Stimulated activated CD4-positive, alpha-beta T cell treated with anti-CD3 and anti-CD28 coated beads, Interleukin-1b, Interleukin-23, amount 100 ng/mL, for 24 hours (primary cell): ENCODE data around the gene DGKI.

ENCODE experiments used
- DNase-seq, 4 experiments: peaks; one replicate each; pipeline ENCODE4 v3.0.0-alpha.2; 2020; ENCODE audit warnings: low read depth in 4 of 4, low spot score in 1 of 4

DGKI gene

DNA sequence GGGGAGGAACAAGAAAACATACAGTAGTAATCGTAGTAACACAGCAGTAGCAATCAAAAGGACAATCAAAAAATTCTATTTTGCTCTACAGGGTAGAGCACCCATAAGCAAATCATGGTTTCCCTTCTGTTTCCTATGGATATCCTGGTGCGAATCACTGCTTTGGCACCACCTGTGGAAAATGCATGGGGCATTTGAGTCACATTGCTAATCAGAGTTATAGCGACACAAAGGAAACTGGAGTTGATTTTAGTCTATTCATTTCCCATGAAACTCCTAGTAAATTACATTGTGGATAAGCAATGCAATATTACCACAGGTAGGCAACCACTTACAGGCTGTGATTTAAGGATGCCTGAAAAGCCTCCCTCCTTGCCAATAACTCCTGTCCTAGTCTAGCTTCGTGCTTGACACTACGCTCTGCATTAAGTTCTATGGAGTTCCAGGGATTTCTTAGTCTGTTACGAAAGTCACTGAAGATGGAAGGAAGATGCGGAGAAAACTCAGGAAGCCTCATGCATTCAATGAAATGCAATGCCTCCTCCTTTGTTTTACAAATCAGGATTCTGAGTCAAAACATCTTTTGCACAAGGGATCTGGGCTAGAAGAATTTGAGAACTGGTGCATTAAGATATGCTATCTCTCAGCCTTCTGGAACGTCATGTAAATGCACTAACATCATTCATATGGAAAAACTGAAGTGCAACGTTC lies 188.4 kb downstream of the DGKI start:
- no peak for DNase-seq

DNA sequence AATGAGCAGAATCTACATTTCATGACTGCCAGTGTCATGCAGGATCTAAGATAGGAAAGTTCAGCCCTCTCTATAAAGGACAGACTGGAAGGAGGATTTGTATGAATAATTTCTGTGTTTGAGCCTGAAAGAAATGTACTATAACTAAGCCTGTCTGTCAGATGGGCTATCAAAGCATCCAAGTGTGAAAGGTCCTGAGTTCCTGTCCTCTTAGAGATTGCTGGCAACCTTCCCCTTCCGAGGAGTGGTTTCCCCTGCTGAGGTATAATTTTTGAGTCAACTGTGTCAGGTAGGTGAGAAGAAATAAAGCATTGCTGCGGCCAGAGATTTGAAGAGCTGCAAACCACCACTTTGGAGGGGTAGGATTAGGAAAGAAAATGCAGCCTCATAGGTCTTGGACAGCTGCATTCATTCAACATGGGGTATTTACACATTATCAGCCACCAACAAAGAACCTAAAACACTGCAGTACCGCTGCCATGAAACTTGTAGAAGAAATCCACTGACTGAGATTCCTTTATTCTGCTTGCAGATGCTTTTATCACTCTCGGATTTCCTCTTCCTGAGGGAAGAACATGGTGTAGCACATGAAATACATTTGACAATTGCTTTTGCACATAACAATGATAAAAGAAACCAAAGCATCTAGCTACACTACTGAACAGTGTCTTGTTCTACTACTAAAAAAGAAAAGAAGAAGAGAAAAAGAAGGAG lies 189.1 kb downstream of the DGKI start:
- DNase-seq, result no peak

DNA sequence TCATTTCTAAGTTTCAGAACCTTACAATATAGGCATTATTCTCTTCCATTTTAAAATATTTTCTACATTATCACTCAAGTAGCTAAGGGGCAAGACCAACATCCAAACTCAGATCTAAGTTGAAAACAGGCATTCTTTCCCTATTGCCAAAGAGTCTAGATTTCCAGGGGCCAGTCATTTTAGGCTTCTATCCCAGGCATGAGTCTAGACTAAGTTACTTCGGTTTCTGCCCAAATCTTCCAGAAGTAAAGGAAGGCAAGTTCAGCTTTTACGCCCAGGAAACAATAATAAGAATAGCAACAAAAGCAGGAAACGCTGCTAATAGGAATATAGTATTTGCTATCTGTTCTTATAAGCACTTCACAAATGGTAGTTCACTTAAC lies 189.9 kb downstream of the DGKI start:
- no peak for DNase-seq

DNA sequence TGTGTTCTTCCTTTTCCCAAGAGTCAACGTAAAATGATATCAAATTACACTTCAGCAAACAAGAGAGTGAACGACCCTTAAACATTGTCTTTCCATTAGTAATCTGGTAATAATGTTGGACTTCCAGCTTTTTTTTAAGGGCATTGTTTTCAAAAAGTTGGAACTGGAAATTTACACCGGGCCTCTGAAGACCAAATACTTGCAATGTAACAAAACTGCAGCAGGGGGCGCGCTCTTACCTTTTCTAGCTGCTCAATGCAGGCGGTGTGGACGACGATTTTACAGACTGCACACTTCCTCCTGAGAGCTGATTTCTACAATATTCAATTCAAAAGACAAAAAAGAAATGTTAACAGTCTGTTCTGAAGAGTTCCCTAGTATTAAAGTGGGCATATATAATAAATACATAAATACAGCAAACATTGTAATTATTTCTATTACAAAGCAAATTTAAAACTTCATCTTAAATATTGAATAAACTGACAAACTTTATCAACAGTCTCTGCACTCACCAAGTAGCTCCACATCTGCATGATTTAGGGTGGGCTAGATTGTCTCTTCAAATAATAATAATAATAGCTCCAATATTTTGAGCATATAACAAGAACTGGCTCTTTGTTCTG lies 190.4 kb downstream of the DGKI start:
- peak; percentile 18 to 60 (median 44) for DNase-seq

DNA sequence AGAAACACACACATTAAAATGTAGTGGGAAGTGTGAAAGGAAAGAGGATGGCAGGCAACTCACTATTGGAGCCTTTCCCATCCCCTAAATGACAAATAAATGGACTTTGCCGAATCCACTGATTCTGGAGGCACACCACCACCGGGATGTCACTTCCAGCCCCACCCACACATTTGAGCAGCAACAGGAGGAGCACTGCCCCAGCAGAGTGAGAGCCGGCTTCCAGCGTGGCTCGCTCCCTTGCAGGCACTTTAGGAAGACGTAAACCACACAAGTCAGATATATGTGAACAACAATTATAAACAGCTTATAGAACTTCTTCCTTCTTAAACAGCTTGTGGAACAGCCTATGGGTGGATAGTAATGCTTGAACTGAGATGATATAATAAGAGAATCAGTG lies 191.0 kb downstream of the DGKI start:
- DNase-seq, result no peak

DNA sequence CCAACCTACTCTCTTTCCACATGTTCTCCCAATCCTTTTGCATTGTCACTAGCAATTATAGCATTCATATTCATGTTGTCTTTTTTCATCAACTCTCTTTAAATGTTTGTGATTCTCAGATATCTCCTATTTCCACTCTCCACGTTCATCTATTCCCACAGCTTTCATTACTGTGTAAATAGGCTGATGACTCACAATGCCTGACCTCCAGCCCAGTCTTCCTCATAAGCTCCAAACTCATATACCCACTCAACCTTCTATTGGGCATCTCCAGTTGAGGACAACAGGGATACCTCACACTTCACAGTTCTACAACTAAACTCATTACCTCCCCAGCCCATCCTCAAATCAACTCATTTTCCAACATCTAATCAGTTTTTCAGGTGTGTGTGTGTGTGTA lies 194.1 kb downstream of the DGKI start:
- no peak for DNase-seq

DNA sequence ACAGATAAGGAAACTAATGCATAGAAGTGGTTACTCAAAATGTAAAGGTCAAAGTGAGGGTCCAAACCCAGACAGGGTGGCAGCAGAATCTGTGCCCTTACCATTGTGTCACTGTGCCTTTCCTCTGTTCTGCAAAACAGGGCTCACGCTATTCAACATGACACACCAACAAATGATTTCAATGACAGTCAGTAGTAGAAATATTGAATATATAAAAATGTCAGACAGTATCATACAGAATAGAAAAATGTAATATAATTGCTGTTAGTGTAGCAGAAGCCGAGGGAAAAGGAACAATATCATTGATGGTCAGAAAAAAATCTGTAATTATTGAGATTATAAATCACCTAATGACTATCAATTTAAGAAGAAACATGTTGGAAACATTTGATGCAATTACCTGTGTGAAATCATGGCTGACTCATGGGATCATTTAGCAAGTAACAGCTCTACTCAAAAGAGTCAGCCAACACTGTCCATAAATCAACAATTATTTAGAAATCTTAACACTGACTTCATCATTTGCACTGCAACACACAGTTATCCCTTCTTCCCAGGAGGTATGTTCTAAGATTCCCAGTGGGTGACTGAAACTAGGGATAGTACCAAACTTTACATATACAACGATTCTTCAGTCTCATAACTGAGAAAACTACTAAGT lies 198.7 kb downstream of the DGKI start:
- DNase-seq, result no peak

DNA sequence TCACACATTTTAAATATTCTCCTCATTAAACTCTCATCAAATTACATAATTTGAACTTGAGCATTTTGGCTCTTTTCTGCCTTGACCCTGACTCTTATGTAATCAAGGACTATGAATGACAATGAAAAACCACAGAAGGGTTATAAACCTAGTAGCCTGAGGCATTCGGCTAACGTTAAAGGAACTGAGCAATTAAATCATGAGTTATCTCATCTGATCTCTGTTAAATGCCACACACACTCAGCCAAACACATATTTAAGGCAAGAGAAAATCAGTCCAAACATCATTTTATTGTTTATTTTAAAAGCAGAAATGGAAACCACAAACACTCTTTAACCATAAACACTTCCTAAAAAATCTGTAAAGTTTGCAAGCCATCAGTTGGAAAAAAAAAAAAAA lies 204.3 kb downstream of the DGKI start:
- no peak for DNase-seq

DNA sequence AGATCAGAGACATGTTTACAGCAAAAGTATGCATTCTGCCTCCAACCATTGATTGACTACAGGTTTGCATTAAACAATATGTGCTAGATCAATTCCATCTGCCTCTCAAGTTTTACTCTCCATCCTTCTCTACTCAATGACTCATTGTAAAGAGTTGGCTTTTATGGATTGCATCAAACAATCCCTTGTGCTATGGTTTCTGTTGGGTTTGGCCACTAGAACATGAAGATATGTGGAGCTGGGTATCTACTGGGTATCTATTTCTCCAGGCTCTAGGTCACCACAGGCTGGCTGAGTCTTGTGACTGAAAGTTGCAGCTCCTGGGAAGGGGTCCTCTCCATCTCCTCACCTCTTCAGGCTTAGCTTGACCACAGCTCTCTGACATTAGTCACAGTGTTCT lies 204.7 kb downstream of the DGKI start:
- DNase-seq, result no peak

DNA sequence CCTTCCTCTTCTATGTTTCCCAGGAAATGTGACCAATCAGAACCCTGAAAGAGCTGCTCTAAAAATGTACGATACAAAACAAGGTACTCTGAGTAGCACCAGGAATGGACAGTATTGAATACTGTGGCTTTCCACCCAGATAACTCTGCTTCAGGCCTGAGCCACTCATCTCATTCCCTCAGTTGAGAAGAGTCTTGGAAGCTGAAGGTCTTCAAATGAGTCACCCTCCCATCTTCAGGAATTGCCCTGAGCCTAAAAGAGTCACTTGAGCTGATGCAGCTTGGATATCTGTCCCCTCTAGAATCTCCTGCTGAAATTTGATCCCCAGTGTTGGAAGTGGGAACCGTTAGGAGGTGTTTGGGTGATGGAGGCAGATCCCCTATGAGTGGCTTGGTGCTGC lies 210.4 kb downstream of the DGKI start:
- DNase-seq, result no peak

DNA sequence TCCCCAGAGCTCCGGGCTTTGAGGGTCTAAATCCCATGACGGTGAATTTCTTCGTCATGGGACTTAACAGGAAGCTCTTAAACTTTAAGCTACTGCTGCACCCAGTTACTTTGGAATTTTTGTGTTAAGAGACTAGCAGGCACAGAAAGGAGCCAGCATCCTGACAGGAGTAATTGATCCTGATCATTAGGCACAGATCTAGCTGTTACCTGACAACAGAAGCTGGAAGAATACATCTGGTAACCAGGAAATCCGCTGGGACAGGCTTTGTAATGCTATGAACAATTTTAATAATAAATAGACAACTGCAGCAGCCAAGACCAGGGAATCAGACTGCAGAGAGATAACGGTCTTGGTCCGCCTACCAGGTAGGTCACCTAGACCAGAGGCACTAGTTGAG lies 210.9 kb downstream of the DGKI start:
- DNase-seq, result no peak

DNA sequence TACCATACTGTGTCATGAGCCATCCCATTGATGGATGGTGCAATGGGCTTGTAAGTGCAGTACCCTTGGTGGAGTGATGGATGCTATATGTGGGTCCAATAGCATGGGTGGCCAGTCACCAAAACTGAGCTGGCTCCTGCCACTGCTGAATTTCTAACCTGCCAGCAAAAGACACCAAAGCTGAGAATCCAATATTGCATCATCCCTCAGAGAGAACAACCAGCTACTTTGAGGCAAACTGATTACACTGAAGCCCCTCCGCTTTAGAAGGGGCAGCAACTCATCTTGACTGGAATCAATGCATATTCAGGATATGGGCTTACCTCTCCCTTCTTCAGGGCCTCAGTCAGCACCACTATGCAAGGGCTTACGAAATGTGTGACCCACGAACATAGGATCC lies 211.6 kb downstream of the DGKI start:
- no peak for DNase-seq

DNA sequence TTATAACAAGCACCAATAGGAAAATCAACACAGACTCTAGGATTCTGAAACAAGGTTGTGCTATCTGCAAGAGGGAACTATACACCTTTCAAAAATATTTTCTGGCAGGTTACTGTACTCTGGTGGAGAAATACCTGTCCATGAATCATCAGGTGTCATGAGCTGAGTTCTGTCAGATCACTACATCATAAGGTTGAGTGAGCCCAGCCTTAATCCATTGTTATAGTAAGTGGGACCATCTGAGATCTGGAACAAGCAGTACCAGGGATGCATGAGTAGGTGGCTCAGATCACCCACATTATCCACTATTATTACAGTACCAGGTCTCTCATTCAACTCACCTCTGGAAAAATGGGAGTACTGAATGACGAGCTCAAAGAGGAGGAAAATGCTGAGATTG lies 212.4 kb downstream of the DGKI start:
- no peak for DNase-seq

DNA sequence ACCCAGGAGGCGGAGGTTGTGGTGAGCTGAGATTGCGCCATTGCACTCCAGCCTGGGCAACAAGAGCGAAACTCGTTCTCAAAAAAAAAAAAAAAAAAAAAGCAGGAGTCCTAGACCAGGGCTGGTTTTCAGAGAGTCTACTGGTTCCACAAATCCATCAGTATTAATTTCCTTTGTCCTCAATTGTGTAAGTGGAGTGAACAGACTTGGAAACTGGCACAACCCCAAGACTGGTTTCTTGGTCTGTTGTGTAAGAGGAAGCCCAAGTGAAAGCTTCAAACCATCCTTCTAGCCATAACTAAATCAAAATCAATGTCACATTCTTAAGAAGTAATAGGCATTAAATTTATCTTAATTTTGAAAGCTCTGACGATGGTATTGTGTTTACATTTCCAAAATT lies 213.6 kb downstream of the DGKI start:
- DNase-seq, result no peak

DNA sequence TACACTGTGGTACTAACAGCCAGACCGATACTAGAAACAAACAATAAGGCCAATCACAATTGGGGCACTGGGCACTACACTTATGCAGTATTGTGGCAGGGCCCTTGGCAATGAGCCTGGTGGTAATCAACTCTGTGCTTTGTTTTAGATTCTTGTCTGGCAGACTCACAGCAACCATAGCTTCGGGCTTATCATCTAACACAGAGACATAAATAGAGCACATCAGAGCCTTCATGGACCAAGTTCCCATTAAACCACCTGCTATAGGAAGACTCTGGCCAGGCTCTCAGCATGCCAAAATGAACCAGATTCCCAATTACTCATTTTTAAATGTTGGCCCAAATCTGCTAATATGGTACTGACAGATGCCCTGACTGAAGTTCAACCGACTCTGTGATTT lies 218.6 kb downstream of the DGKI start:
- no peak for DNase-seq

DNA sequence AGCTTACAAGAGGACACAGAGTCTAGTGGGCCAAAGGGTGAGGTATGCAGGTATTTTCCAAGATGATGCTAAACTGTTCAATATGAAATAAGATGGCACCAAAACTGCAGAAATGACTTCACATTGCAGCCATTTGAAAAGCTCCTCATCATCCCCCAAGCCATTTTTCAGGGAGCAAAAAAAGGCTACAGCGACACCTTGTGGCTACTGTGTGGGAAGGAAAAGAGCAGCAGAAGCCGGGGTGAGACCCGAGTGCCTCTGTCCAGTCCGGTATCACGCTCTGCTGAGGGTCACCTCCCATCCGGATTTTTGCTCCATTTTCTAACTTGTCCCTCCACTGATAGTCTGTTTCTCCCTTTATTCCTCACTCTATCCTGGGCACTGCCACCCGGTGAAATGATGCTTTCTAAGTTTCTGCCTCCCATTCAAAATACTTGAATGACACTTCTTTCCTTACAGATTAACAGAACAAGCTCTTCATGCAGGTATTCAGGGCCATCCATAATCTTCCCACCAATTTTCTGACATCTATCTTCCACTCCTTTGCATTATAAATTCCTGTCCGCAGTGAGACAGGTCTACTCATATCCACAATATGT lies 220.2 kb downstream of the DGKI start:
- peak in 2 of 4 experiments; percentile 7 for DNase-seq

DNA sequence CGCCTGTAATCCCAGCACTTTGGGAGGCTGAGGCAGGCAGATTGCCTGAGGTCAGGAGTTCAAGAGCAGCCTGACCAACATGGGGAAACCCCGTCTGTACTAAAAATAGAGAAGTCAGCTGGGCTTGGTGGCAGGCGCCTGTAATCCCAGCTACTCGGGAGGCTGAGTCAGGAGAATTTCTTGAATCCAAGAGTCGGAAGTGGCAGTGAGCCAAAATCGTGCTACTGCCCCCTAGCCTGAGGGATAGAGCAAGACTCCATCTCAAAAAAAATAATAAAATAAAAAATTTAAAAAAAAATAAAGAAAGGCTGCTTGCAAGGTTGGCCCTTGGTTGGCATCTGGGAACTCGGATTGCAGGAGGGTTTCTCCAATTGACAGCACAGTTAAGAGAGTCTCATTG lies 221.6 kb downstream of the DGKI start:
- DNase-seq, result no peak

DNA sequence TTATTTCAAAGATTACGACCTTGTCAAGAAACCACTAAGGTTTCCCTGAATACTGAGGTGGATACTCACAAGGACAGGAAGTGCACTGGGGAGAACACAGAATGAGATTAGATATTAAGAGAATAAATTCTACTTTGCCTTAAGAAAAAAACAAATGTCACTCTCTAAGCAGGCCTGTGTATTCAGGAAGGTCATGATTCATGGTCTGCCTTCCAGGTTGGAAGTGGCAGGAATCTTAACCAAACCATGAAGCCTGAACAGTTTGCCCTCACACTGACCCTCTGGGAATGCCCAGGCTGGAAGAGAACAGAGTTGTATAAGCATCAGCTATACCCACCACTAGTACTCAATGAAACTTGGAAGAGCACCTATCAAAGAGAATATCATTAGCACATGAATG lies 227.6 kb downstream of the DGKI start:
- no peak for DNase-seq

DNA sequence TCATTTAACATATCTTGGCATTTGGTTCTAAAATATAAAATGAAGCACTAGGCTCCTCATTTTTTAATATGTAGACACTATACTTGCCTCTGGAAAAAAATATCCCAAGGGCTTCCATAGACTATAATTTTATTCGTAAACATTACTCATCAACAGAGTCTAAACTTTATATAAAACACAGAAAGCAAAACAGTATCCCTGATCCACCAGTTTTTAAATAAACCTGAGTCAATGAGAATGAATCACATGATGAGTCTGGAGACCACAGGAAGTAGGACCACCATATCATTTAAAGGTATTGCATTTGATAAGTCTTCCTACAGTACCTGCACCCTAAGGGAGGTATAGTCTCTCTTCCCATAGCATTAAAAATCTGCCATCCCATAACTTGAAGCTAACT lies 228.0 kb downstream of the DGKI start:
- no peak for DNase-seq

DNA sequence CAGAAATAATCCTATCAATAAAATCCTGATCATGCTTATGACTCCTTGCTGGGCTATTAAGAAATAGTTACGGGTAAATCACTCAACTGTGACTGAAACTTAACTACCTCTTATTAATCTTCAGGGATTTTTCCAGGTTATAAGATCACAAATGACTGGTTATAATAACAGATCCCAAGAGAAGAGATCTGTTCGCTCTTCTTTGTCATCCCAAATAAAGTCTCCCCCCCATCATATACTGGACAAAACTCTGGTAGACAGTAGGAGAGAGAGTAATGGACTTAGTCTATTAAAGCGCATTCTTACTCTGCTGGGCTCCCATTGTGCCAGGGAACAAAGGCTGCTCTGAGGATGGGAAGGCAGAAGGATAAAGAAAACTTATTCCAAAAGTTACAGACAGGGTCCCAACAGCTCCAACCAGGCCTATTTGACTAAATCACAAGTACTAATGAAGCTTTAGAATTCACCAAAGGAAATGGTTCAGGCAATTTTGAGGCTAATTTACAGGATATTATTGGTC lies 233.7 kb downstream of the DGKI start:
- no peak for DNase-seq

DNA sequence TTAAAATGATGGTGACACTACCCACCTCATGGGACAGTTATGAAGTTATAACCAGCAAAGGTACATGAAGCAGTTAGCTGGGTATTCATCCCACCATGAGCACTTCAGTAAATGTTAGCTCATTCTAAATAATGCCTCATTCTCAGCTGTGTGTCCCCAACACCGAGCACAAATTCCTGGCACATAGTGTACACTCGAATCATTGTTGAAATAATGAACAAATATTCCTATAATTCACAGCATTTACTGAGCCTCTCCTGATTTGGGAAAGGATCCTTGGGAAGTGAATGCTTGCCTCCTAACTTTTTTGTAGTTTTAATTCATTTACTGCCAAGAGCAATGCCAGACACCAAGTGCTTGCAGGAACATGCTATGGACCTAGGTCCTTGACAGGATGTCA lies 235.2 kb downstream of the DGKI start:
- DNase-seq, result no peak
